Stimulated activated CD4-positive, alpha-beta T cell treated with anti-CD3 and anti-CD28 coated beads, Interleukin-1b, Interleukin-23, amount 100 ng/mL, for 24 hours (primary cell): Measurements from ENCODE around the gene C5AR2.
"Not testable (repeated sequence)": the region's sequence is repeated elsewhere in the genome, so short reads cannot be mapped to it uniquely, and the experiment has no call there.

ENCODE experiments used
- DNase-seq, 4 experiments: peaks; one replicate each; pipeline ENCODE4 v3.0.0-alpha.2; 2020; ENCODE audit warnings: low read depth in 4 of 4, low spot score in 1 of 4

The C5AR2 gene

DNA sequence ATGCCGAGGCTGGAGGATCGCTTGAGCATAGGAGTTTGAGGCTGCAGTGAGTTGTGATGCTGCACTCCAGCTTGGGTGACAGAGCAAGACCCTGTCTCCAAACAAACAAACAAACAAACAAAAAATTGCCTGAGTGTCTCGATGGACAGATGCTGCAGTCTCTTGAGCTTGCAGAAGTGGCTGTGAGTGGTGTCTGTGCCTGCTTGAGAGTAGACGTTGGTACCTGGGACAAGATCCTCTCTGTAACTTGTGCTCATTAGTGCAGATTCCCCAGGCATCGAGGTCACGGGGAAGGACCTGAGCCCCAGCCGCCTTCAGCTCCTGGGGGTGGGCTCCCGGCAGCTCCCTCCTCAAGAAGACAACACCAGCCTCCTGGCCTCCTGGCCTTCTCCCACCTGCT is 8.6 kb upstream of the C5AR2 start:
- no peak for DNase-seq

DNA sequence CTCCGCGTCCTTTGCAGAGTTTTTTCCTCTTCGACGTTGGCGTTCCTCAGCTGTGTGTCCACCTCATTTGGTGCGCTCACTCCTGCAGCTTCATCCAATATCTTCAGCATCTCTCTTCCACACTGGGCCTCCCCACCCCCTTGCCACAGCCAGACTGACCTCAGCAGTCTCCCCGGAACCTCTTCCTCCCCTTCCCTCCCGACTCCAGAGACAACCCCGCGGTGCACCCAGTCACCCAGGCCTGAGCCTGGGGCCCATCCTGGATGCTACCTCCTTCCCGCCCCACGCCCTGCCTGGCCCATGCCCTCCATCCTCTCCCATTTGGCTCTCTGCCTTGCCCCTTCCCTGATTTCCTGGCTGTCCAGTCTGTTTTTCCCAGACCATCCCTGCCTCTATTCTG is 8.1 kb upstream of the C5AR2 start:
- no peak for DNase-seq

- no peak for DNase-seq
Measured at GRCh38 chr19:47324502-47324901, 7.5 kb upstream of the C5AR2 start.

DNA sequence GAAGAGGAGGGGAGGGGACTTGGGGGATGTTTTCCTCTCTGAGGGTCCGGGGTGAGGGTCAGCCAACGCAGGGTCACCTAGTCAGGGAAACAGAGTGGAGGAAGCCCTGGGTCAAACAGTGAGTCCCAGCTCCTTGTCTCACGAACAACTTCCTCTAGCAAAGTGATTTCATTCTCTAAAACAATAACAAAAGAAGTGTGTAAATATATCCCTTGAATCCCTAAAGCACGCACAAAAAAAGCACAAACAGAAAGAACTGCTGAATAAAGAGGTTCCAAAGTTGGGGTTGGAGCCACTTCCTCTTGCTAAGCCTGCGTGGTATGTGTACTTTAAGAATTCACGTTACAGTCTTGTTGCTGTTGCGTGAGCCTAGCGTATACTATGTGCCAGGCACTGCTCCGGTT is 1.5 kb upstream of the C5AR2 start:
- no peak for DNase-seq

- no peak for DNase-seq
Measured at GRCh38 chr19:47331490-47331889, 485 bp upstream of the C5AR2 start.

GRCh38 chr19:47336765-47337718 is 5.1 kb downstream of the C5AR2 start:
- DNase-seq: not testable (repeated sequence)

- DNase-seq: no peak
Measured at GRCh38 chr19:47339196-47339880, 7.4 kb downstream of the C5AR2 start.

DNA sequence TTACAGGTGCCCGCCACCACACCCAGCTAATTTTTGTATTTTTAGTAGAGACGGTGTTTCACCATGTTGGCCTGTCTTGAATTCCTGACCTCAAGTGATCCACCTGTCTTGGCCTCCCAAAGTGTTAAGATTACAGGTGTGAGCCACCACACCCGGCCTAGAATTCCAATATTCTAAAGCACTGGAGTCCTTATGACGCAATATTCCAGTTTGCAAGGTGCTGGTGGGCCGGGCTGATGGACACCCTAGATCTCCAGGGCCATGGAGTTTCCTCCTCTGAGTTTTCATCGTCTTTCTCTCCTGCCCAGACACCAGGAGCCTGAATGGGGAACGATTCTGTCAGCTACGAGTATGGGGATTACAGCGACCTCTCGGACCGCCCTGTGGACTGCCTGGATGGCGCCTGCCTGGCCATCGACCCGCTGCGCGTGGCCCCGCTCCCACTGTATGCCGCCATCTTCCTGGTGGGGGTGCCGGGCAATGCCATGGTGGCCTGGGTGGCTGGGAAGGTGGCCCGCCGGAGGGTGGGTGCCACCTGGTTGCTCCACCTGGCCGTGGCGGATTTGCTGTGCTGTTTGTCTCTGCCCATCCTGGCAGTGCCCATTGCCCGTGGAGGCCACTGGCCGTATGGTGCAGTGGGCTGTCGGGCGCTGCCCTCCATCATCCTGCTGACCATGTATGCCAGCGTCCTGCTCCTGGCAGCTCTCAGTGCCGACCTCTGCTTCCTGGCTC is 8.7 kb downstream of the C5AR2 start:
- no peak for DNase-seq

GRCh38 chr19:47341734-47342133 is 9.8 kb downstream of the C5AR2 start:
- DNase-seq: no peak

- DNase-seq: no peak
Measured at GRCh38 chr19:47343194-47343802, 11.3 kb downstream of the C5AR2 start.

- no peak for DNase-seq
Measured at GRCh38 chr19:47344425-47344824, 12.4 kb downstream of the C5AR2 start.

GRCh38 chr19:47346024-47346423 is 14.0 kb downstream of the C5AR2 start:
- DNase-seq: not testable (repeated sequence)

DNA sequence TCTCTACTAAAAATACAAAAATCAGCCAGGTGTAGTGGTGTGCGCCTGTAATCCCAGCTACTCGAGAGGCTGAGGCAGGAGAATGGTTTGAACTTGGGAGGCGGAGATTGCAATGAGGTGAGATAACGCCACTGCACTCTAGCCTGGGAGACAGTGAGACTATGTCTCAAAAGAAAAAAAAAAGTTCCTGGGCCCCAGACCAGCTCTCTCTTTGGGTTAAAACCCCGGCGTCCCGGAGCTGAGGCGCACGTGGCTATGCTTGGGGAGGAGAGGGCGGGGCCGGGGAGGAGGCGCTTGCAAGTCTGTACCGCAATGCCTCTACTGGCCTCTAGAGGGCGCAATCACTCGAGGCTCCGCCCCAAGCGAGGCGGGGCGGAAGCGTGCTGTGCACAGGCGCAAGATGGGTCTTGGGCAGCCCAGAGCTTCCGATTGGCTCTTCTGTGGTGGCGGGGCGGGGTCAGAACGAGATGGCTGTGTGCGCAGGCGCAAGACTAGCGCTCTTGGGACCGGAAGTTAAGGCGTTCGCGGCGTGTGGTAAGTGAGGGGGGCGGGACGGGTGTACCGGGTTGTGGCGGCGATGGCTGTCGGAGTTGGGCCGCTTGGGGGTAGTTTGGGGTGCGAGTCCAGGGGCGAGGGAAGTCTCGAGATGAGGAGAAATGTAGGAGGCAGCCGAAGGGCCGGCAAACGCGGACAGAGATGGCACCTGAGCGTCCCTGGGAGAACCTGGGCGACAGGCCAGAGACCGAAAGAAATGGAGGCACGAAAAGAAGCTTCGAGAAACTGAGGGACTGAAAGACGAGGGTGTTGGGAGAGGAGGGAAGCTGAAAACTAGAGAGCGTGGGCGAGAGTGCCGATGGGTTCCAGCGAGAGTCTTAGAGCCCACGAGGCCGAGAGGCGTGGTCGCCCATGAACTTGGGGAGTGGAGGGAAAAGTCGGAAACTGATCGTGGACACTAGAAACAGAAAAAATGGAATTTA is 17.1 kb downstream of the C5AR2 start, which contains the start of gene DHX34:
Gene DHX34, plus strand, starts transcription at position 497 of the 977 bp plus-strand sequence. CDS start 3,716 bp downstream, outside the sequence.
- peak; percentile 94 to 99 (median 96) for DNase-seq

DNA sequence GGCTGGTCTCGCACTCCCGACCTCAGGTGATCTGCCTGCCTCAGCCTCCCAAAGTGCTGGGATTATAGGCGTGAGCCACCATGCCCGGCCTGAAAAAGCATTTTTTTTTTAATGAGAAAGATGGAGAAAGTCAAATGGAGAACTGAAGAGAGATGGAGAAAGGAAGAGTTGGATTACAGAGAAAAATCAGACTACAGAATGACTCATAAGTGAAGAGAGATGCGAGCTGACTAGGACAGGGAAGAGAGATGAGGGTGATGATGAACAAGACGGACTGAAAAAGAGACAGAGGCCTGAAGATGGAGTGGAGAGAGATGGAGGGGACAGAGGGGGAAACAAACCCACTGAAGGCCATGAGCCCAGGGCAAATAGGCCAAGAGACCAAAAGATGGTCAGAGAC is 18.7 kb downstream of the C5AR2 start:
- DNase-seq: no peak

GRCh38 chr19:47351548-47351947 is 19.6 kb downstream of the C5AR2 start:
- DNase-seq: no peak

DNA sequence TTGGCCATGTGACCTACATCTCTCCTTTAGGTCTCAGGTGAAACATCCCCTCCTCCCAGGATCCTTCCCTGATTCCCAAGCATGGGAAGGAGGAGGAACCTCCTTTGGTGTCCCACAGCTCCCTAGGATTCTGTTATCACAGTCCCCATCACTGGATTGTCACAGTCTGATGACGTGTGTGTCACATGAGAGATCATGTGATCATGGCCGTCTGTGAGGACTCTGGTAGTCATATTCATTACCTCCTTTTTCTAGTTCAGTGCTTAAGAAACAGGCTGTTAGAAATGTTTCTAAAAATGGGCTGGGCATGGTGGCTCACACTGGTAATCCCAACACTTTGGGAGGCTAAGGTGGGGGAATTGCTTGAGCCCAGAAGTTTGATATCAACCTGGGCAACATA is 20.1 kb downstream of the C5AR2 start:
- DNase-seq: no peak

- DNase-seq: no peak
Measured at GRCh38 chr19:47353307-47353712, 21.3 kb downstream of the C5AR2 start.

DNA sequence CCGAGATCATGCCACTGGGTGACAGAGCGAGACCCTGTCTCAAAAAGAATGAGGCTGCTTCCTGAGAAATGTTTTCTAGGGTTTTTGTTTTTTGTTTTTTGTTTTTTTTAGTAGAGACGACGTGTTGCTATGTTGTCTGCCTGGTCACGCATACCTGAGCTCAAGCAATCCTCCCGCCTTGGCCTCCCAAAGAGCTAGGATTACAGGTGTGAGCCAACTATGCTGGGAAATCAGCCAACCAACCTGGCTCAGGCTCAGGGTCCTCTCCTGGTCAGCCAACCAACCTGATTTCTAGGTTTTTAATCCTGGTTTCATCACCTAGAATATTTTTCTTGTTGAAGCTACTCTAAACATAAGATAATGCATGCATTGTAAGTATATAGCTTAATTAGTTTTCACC is 24.9 kb downstream of the C5AR2 start:
- no peak for DNase-seq

DNA sequence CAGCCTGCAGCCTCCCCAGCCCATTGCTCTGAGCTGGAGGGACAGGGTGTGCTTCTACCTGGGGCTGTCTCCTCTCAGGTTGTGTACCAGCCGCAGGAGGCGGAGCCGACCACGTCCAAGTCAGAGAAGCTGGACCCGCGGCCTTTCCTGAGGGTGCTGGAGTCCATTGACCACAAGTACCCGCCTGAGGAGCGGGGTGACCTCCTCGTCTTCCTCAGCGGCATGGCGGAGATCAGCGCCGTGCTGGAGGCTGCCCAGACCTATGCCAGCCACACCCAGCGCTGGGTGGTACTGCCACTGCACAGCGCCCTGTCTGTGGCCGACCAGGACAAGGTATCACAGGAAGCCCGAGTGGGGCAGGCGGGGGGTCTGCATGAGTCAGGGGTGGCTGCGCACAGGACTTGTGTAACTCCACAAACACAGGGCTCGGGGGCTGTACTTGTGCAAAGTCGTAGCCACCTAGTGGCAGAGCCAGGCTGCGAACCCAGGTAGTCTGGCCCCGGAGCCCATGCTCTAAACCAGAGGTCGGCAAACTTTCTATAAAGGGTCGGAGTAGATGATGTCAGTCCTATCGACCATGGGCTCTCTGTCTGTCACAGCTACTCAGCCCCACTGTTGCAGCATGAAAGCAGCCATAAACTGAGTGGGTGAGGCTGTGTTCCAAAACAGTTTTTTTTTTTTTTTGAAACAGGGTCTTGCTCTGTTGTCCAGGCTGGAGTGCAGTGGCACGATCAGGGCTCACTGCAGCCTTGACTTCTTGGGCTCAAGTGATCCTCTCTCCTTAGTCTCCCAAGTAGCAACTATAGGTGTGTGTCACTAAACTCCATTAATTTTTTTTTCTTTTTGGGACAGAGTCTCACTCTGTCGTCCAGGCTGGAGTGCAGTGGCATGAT is 26.1 kb downstream of the C5AR2 start:
- no peak for DNase-seq
